Fibroblast of villous mesenchyme (primary cell): Measurements from ENCODE around the gene CRAT. TPM values are rescaled to one million over a fixed set of nuclear protein-coding genes. Genes with fewer than 3 reads are reported as not detected.

ENCODE experiments used
- DNase-seq: peaks from one replicate; pipeline ENCODE4 v3.0.0-alpha.2; 2010; ENCODE audit warnings: low read depth
- H3K4me3 ChIP-seq: 2 replicates; pipeline ENCODE4 v1.5.1; 2011; ENCODE audit warnings: low read depth, mild to moderate bottlenecking, low read length
- total RNA-seq: library from RNA; depleted of rRNA; stranded (reverse); fragments of >200 nt; gene quantifications from 2 replicates; pipeline ENCODE4 v1.2.3, GENCODE V29; 2012
- TF ChIP-seq, protein P1 (sequence below): IDR thresholded peaks from 2 replicates; pipeline ENCODE4 v1.5.1; 2012; ENCODE audit warnings: low read depth, mild to moderate bottlenecking, low read length; ENCODE audit not compliant: insufficient read depth

The CRAT gene
- total RNA-seq, 1 donor, result 33.2 TPM

GRCh38 chr9:129149442-129149841 lies 38.8 kb upstream of the CRAT start:
- TF ChIP-seq, protein P1, sequence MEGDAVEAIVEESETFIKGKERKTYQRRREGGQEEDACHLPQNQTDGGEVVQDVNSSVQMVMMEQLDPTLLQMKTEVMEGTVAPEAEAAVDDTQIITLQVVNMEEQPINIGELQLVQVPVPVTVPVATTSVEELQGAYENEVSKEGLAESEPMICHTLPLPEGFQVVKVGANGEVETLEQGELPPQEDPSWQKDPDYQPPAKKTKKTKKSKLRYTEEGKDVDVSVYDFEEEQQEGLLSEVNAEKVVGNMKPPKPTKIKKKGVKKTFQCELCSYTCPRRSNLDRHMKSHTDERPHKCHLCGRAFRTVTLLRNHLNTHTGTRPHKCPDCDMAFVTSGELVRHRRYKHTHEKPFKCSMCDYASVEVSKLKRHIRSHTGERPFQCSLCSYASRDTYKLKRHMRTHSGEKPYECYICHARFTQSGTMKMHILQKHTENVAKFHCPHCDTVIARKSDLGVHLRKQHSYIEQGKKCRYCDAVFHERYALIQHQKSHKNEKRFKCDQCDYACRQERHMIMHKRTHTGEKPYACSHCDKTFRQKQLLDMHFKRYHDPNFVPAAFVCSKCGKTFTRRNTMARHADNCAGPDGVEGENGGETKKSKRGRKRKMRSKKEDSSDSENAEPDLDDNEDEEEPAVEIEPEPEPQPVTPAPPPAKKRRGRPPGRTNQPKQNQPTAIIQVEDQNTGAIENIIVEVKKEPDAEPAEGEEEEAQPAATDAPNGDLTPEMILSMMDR, result no peak
- H3K4me3 ChIP-seq, result no peak overlapping the region
- no peak for DNase-seq

DNA sequence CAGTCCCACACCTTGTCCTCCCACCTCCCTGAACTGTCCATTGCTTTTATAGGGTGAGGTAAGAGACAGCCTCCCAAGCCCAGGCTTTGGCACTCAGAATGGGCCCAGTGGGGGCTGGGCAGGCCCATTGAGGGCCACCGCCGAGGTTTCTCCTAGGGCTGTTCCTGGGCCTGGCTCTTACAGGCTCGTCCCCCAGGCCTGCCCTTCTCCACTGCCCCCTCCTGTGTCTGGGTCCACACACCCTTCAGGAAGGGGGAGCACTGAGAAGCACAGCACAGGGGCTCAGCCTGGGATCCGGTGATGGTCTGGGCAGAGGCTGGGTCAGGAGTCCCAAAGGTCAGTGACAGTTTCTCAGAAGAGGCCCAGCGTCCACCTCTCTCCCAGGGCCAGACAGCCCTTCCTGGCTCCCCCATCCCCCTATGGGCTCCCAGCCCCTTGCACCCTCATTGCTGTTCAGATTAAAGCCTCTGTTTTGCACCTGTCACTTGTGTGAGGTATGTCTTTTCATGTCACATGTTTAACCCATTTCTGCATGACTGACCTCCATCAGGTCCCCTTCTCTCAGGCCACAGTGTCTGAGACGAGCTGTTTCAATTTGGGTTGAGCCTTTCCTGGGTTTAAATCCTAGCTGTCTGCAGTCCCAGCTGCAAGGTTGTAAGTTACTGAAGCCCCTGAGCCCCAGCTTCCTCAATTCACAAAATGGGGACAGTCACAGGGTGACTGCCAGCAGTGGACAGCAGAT lies 38.0 kb upstream of the CRAT start:
- H3K4me3 ChIP-seq, result no peak overlapping the region
- TF ChIP-seq, protein P1, result no peak
- DNase-seq, result no peak

DNA sequence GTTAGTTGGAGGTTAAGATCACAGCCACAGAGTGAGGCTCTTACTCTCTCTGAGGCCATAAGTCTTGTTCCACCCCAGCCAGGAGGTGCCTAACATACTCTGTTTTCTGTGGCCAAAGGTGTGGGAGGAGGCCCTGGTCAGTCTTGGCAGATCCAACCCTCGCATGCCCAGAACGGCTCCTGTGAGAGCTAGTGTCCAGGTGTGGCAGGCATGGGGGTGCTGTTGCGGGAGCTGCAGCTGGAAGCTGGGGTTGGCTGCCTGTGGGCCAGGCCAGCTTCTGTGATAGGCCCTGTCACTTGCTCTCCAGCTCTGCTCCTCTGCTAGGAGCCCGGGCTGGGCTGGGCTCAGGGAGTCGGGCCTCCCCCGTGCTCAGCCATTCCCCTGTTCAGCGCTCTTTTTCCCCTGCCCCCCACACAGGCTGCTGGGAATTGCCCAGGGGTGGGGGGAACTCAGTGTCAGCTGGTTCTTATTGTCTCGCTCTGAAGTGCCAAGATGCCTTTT lies 35.9 kb upstream of the CRAT start:
- DNase-seq, result peak; percentile 31
- TF ChIP-seq, protein P1, result no peak
- no peak overlapping the region for H3K4me3 ChIP-seq

GRCh38 chr9:129145841-129146292 lies 35.3 kb upstream of the CRAT start:
- no peak overlapping the region for H3K4me3 ChIP-seq

DNA sequence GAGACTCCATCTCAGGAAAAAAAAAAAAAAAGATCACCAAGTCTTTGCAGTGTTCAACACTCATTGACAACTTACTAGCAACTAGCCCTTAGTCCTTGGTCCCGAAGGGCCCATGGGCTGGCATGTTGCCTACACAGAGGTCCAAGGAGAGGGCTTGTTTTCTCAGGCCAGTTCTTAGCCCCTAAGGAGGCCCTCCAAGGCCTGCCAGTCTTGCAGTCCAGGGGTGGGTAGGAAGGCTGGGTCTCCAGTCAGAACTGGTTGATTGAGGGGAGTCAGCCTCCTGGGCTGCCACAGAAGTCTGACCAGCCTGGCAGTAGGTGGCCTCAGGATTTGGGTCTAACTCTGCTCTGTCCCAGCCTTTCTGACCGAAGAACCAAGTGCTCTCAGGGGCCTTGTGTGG lies 34.7 kb upstream of the CRAT start:
- H3K4me3 ChIP-seq, result no peak overlapping the region
- DNase-seq, result peak; percentile 13
- TF ChIP-seq, protein P1, result no peak

More at GRCh38 chr9:129145841-129146292, 35.3 kb upstream of the CRAT start:
- TF ChIP-seq, protein P1, result peak; percentile 14
- DNase-seq, result peak; percentile 96

GRCh38 chr9:129143031-129143927 lies 32.7 kb upstream of the CRAT start:
- peak overlapping the region; percentile 58 for H3K4me3 ChIP-seq
- TF ChIP-seq, protein P1, result peak; percentile 97
- DNase-seq, result peak; percentile 94
